Hematopoietic multipotent progenitor cell (in vitro differentiated cells): Measurements from ENCODE around the gene UNCX. TPM values are rescaled to one million over a fixed set of nuclear protein-coding genes. Genes with fewer than 3 reads are reported as not detected.

ENCODE experiments used
- DNase-seq, 3 donors: peaks; one replicate each; pipeline ENCODE4 v3.0.0-alpha.2; 2011 to 2015; ENCODE audit warnings: low read depth in 2 of 3, low spot score in 2 of 3
- total RNA-seq: library from RNA; depleted of rRNA; stranded (reverse); fragments of >200 nt; gene quantifications from one replicate; pipeline ENCODE4 v1.2.3, GENCODE V29; 2012

UNCX gene
- total RNA-seq, 1 donor: not detected

GRCh38 chr7:1242606-1243289 lies 10.1 kb downstream of the UNCX start:
- DNase-seq: no peak

- no peak for DNase-seq
These were observed 10.8 kb downstream of the UNCX start for GRCh38 chr7:1243290-1243963.

- DNase-seq: no peak
These were observed 11.3 kb downstream of the UNCX start for GRCh38 chr7:1243964-1244416.

DNA sequence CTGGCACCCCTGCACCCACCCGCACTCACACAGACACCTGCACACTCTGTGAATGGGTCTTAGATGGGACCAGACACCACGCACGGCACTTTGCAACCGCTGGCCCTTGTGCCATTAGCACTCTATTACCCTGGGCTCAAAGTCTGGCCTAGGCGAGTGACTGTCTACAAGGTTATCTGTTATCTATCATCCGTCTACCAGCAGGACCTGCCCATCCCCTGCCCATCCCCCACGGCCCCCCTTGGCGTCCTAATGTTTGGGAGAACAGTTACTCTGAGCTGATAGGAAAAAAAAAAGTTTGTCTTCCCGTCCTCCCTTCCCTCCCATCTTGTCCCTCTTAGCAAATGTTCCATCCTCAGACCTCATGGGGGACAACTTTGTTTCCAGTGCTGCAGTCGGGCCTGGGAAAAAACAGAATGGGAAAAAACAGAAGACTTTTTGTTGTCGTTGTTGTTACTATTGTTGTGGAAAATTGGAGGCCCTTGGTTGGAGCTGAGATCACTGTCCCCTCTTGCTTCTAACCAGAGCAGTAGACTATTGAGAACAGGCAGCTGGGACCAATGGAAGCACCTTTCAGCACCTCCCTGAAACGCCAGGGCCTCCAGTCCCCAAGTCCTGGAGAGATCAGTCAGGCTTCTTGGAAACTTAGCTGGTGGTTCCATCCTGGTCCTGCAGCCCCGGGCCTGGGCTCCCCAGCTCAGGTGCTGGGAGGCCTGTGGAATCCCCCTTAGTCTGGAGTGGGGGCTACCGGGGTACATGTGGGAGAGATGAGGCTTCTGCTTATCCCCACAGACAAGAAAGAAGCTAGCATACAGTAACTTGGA lies 12.2 kb downstream of the UNCX start:
- no peak for DNase-seq

- DNase-seq: no peak
These were observed 12.9 kb downstream of the UNCX start for GRCh38 chr7:1245524-1246050.

- DNase-seq: no peak
These were observed 13.6 kb downstream of the UNCX start for GRCh38 chr7:1246160-1246870.

DNA sequence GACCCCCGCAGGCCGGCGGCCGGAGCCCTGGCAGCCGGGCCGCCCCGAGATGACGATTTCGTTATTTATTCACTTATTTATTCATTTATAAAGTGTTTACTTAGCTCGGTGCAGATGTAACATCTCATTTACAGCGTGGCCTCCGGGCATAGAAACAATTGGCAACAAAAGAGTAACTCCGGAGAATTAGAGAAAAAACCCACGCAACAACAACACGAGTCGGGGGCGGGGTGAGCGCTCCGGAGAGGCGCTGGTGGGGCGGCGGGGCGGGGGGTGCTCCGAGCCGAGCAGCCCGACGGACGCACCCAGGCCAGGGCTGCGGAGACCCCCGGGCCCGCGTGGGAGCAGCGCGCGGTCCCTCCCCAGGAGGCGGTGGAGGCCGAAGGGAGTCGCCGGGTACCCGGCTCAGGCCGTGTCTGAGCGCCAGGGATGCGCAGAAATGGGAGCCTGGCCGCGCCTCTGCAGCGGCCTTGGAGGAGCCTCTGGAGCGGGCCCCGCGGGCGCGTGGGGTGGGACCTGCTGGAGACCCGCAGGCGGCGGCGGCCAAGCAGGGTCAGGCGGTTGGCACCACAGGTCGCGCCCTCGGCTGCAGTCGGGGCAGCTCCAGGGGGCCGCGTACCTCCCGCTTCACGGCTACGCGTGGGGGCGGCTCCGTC lies 14.3 kb downstream of the UNCX start:
- DNase-seq: no peak

- DNase-seq: no peak
These were observed 14.9 kb downstream of the UNCX start for GRCh38 chr7:1247527-1248041.

DNA sequence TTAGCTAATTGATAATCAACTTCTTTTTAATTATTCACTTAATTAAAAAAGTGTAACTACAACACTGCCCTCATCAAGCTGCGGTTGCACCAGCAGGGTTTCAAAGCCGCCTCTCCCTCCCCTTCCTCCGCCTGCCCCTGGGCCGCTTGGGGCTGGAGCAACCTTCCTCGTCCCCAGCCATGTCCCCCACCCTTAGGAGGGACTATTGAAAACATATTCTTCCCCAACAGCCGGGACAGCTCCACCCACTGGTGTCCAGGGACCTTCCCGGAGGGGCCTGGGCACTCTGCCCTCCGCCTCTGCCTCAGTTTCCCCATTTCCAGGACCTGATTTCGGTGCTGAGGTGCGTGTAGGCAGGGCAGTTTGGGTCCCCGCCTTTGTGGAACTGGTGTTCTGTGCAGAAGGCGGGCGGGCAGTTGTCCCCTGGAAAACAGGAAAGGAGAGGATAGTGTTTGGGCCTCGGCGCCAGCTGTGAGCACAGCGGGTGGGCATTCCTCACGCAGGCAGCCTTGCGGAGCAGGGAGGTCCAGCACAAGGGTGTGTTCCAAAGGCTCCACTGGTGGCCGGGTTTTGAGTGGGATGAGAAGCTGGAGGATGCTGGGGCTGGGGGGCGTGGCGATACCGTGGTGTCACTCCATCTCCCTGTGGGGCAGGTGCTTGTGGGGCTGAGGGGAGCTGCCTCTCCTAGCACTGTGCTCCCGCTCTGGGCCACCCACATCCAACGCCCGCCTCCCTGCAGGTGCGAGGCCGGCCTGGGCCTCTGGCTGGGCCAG lies 15.7 kb downstream of the UNCX start:
- DNase-seq: no peak

DNA sequence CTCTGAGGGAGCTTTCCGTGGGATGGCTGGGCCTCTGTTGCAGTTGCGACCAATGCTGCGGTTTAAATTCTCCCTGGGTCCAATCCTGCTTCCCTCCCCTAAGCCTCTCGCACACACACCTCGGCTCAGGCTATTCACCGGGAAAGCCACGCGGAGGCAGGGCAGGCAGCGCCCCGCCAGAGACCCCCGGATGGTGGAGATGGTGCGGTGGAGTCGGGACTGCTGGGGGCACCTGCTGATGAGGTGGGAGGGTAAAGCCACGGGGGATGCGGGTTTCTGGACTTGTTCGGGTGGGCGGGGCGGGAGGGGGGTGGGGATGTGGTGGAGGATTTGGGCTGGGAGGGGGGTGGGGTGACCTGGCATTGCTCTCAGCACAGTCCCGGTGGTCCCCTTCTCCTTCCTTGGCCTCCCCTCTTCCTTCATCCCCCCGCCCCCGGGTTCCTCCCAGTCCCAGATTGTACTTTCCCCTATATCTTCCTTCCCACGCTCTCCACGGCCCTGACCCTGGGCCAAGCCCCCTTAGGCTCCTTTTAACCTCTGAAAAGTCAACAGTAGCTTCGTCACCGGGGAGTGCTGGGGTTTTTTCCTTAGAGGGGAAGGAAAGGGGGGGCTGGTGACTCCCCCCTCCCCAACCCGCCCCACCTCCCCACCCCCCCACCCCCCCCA lies 16.4 kb downstream of the UNCX start:
- no peak for DNase-seq

DNA sequence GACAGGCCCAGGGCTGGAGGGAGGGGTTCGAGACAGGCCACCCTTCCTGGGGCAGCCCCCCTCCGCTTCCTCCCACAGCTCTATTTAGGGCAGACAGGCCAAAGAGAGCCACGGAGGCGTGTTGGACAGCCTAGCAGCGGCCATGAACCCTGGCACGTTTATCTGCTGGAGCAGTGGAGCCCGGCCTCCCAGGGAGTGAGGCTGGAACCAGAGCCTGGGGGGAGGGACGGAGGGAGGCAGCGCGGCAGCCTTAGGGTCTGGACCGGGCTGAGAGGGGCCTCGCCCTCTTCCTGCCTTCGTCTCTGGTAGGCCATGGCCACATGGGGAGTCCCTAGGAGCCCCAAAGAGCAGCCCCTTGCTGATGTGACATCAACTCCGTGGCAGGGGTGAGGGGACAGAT lies 17.1 kb downstream of the UNCX start:
- DNase-seq: no peak

- DNase-seq: no peak
These were observed 18.2 kb downstream of the UNCX start for GRCh38 chr7:1250901-1251300.

DNA sequence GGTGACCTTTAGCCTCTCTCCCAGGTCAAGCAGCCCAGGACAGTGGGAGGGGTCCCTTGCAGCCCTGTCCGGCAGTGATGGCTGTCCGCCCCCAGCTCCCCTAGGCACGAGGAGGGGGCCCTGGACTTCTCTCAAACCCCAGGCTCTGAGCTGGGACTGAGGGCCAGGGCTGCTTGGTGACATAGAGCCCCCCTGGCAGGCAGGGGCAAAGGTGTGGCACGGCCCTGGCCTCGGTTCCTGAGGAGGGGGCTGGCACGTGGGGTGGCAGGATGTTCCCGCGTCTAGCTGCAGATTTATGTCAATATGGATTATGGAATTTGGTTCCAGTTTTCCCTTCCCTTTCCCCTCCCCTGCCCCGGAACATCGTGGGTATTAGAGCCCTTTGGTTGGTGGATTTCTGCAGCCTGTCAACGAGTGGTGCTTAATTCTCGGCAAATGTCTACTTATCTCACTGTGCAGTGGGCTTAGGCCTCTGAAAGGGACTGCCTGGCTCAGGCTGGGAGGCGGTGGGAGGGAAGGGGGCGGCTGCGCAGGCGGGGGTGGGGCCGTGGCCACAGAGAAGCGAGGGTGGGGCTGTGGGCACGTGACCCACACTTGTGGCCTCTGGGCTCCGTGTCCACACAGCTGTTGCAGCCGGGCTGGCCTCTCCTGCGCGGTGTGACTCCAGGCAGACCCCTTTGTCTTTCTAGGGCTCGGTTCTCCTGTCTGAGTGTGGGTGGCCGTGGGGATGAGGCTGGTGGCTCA lies 19.3 kb downstream of the UNCX start:
- DNase-seq: no peak

DNA sequence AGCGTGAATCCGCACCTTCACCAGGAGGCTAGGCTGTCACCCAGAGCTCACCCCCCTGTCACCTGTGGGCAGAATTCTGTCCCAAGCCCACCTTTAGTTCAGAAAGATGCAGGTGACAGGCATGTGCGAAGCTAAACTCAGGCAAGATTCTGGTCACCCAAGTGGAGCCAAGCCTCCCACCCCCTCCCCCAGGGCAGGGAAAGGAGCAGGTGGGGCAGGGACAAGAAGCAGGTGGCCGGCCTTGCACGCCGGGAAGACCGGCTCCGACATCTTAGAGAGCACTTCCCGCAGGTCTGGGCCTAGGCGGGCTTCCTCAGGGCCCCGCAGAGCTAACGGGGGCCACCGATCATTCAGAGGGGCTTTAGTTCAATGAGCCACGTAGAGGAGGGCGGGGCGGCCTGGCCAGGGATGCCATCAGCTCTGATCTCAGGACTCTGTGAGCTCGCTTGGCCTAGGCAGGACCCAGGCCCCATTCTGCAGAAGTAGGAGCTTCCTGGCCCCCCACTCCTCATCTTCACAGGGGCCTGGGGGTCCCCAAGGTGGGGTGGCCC lies 19.9 kb downstream of the UNCX start:
- DNase-seq: no peak

DNA sequence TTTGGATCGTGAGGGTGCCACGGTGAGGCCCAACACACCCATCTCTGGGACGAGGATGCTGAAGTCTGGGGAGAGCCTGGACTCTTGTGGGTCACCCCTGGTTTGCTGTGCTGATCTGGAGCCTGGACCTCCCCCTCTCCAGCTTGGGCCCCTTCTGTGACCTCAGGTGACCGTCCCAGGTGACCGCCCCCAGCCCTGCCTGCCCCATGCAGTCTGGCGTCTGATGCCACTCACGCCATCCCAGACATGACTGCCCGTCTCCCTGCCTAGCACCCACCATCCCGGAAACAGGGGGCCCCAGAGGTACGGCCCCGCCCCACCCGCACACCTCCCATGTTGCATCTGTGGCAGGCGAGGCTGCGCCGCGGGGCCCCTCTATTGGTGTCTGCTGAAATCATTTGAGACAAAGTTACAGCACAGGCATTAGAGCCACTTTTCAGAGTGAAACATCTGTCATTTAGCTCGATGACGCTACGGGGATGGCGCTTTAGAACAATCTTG lies 21.1 kb downstream of the UNCX start:
- no peak for DNase-seq

DNA sequence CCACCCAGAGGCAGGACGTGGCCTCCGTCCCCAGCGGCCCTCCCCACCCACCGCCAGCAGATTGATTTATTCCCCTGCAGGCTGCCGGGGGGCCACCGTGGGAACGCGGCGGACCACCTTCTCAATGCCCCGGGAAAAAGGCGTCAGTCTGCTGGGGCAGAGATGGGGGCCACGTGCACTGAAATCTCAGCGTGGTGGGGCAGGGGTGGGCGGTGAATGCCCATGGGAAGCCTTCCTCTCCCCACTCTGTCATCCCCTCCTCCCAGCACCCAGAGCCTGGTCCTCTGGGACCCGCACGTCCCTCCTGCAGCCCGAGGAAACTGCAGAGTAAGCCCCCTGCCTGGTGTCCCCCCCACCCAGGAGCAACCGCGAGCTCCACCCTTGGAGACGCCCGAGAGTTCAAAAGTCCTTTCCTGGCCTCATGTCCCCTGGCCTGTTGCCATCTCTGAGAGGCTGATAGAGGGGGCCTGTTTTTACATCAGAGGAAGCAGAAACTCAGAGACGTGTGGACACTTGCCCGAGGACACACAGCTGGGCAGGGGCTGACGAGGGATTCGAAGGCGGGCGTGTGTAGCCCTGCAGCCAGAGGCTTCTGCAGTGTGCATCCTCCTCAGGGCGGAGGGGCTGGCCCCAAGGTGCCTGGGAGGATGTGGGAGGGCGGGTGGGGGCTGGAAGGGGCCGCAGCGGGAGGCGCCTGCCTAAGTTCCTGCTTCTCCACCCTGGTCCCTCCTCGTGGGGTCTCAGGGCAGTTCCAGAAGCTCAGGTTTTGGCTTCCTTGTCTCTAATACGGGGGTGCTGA lies 21.8 kb downstream of the UNCX start:
- DNase-seq: no peak
